GM18507 (cell line): ENCODE measurements around the gene GPX2.

Experiments used
- DNase-seq: peaks from one replicate; pipeline ENCODE4 v3.0.0; 2011; ENCODE audit warnings: low read depth; ENCODE audit not compliant: insufficient read length; ENCODE audit errors: extremely low spot score
- FAIRE-seq: peaks from 2 replicates; lab custom pipeline; 2011; peaks lifted over from hg19 to GRCh38; lab: Jason Lieb, UNC

The GPX2 gene

GRCh38 chr14:64945431-64946178 is 3.1 kb upstream of the GPX2 start:
- FAIRE-seq: no peak
- DNase-seq: no peak

GRCh38 chr14:64944861-64945260 is 2.3 kb upstream of the GPX2 start:
- DNase-seq (no peak), FAIRE-seq (no peak)

GRCh38 chr14:64944041-64944440 is 1.5 kb upstream of the GPX2 start:
- no peak for DNase-seq
- no peak for FAIRE-seq

DNA sequence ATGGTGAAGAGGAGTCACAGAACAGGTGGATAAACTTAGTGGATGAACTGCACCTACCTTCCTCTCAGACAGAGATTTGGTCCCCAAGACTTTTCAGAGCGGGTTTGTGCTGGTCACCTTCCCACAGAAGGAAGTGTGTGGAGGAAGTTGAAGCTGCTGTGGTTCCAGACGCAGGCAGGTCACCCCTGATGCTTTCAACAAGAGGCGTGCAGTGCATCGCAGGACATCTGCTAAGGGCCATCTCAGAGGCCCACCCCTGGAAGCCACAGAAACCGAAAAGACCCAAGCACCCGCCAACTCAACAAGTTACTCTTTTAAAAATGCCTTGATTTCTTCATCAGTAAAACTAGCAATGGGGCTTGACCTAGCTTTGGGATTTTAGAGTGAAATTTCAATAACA is 1.0 kb upstream of the GPX2 start:
- FAIRE-seq (no peak), DNase-seq (no peak)

- FAIRE-seq: no peak
- DNase-seq: no peak
Observed at GRCh38 chr14:64940336-64940910, 2.1 kb downstream of the GPX2 start.

DNA sequence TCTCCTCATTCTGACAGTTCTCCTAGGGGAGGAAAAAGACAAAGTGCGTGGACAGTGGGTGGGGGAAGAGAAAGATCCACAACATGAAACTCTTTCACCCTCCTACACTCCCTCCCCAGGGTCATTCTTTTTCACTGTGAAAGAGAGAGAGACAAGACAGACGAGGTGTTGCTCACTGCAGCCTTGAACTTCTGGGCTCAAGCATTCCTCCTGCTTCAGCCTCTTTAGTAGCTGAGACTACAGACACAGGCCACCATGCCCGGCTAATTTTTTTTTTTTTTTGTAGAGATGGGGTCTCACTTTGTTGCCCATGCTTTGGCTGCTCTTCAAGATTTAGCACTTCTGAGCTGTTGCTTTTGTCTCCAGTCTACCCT is 2.7 kb downstream of the GPX2 start:
- DNase-seq (no peak), FAIRE-seq (no peak)

DNA sequence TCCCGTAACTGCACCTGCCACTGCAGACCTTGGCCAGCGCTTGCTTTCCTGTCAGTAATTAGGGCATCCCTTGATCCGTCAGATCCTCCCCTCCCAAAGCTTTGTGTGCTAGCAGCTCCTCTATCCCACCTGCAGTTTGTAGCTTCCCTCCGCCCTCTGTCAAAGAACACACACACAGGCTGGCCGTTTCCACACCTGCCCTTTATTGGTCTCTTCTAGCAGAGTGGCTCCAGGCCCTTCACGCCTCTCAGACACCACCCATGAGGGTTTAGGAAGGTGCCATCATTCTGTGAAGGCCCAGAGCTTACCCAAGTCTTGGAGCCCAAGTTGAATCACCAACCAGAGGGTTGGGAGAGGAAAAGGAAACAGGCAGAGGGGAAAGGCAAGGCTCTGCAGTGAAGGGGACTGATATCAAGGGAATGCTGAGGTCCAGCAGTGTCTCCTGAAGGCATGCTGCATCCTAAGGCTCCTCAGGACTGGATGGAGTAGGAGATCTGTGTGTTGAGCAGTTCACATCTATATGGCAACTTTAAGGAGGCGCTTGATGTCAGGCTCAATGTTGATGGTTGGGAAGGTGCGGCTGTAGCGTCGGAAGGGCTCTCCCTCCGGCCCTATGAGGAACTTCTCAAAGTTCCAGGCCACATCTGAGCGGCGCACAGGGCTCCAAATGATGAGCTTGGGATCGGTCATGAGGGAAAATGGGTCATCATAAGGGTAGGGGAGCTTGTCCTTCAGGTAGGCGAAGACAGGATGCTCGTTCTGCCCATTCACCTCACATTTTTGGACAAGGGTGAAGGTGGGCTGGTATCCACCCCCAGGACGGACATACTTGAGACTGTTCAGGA is 3.4 kb downstream of the GPX2 start:
- FAIRE-seq (no peak), DNase-seq (no peak)

DNA sequence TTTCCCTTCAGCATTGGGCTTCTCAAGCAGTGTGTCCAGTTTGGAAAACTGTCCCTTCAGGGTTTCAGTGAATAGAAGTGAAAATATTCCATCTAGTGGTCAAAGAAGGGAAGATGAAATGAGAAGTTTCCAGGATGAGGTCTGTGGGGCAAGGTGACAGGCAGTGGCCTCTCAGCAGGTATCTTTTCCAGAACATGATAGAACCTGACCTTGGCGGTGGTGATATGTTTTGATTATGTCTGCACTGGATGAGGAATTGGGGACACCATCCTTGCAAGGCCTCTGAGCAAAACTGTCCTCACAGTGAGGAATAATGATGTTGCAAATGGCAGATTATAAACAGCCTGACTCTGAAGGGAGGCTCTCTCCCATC is 4.7 kb downstream of the GPX2 start:
- DNase-seq (no peak), FAIRE-seq (no peak)

GRCh38 chr14:64937171-64937820 is 5.2 kb downstream of the GPX2 start:
- FAIRE-seq (no peak), DNase-seq (no peak)

DNA sequence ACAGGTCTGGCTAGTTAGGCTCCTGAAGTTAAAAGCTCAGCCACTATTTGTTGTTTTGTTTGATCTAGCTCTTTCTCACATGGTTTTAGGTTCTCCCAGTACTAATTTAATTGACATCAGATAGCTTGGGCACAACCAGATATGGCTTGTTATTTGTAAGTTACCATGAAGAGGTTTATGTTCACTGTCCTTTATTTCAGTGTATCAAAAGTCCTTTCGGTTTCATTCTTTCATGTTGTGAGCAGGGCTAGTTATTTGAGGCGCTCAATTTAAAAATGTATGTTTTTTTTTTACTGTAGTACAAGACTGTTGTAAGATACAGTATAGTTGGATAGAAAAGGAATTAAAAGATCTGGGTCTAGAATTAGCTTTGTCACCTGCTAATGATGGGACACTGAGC is 7.0 kb downstream of the GPX2 start:
- no peak for DNase-seq

GRCh38 chr14:64934338-64934929 is 8.1 kb downstream of the GPX2 start:
- FAIRE-seq (no peak), DNase-seq (no peak)

More for the DNA sequence above, 7.0 kb downstream of the GPX2 start:
- no peak for FAIRE-seq

- FAIRE-seq: no peak
Observed at GRCh38 chr14:64932231-64932630, 10.3 kb downstream of the GPX2 start.

GRCh38 chr14:64931123-64931522 is 11.4 kb downstream of the GPX2 start:
- no peak for FAIRE-seq
- DNase-seq: no peak

More at GRCh38 chr14:64932231-64932630, 10.3 kb downstream of the GPX2 start:
- no peak for DNase-seq

DNA sequence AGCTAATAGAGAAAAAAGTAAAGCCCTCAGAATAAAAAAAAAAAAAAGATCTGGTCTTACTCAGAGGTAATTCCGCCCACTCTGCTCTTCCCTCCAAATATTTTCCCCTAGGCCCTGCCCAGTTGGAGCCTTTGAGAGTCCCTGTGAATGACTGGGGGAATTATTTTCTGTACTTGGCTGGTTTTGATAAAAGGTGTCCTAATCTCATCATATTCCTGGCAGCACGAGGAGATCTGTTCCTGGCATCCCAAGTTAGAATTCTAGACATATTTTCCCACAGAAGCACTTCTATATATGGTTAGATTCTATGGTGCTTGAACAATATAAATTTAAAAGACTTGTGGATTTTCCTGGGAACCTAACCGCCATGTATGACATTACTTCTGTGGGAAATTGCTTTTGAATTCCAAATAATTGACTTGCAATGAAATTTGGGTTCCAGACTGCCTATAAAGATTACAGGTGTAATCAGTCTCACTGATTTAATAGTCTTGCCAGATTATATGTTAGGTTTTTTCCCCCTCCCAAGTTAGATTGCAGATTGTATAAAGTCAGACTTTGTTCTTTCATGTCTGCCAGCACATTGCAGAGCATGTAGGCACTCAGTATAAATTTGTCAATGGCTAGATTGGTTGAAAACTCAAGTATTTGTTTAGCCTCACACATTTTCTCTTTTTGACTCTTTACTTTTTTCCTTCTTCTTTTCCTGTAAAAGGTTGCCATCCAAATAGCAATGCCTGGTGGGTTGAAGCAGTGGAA is 12.3 kb downstream of the GPX2 start:
- no peak for FAIRE-seq
- no peak for DNase-seq

- DNase-seq: no peak
- no peak for FAIRE-seq
Observed at GRCh38 chr14:64929014-64929359, 13.6 kb downstream of the GPX2 start.

- peak; percentile 82 for FAIRE-seq
Observed at GRCh38 chr14:64928239-64929013, 14.1 kb downstream of the GPX2 start.

GRCh38 chr14:64927031-64927430 is 15.5 kb downstream of the GPX2 start:
- DNase-seq (no peak), FAIRE-seq (no peak)

More at GRCh38 chr14:64928239-64929013, 14.1 kb downstream of the GPX2 start:
- DNase-seq: no peak

- DNase-seq (no peak), FAIRE-seq (no peak)
Observed at GRCh38 chr14:64926398-64926995, 16.0 kb downstream of the GPX2 start.
